Body of pancreas (tissue), 4 donors: Measurements from ENCODE around the gene BCL7A. TPM values are rescaled to one million over a fixed set of nuclear protein-coding genes. Genes with fewer than 3 reads are reported as not detected.

Experiments
- ATAC-seq: fragments of 150-250 bp; one replicate; pipeline ENCODE4 v1.9.1; 2016
- DNase-seq, 4 donors: peaks; one replicate each; pipeline ENCODE4 v3.0.0-alpha.2; 2019
- H3K27ac ChIP-seq, 4 donors: fragments of 200-600 bp; sonication (generic); 1 replicate in 3 of 4; 2 replicates in 1 of 4; pipeline versions ENCODE4 v1.5.1 to v1.6.1; 2016 to 2019; ENCODE audit warnings: mild to moderate bottlenecking in 1 of 4, mixed read lengths in 1 of 4, moderate library complexity in 1 of 4
- H3K27me3 ChIP-seq, 2 donors: fragments of 200-600 bp; sonication (generic); one replicate each; pipeline ENCODE4 v1.6.0; 2016; ENCODE audit warnings: mild to moderate bottlenecking in 1 of 2
- H3K36me3 ChIP-seq, 2 donors: fragments of 200-600 bp; sonication (generic); replicated peaks in 1 of 2; 2 replicates each; pipeline ENCODE4 v1.5.1; 2016; ENCODE audit warnings: low read depth in 2 of 2; ENCODE audit not compliant: insufficient read depth in 1 of 2
- H3K4me1 ChIP-seq: fragments of 200-600 bp; sonication (generic); one replicate; pipeline ENCODE4 v1.6.0; 2016
- H3K4me3 ChIP-seq, 2 donors: fragments of 200-600 bp; sonication (generic); 1 replicate in 1 of 2; 2 replicates in 1 of 2; pipeline ENCODE4 v1.5.1; 2016 to 2019
- H3K9me3 ChIP-seq, 3 donors: fragments of 200-600 bp; sonication (generic); 1 replicate in 2 of 3; 2 replicates in 1 of 3; pipeline ENCODE4 v1.5.1; 2016
- CTCF ChIP-seq, 7 experiments: fragments of 450-650 bp in 4 of 7; fragments of 200-600 bp in 3 of 7; sonication (generic) in 3 of 7; IDR thresholded peaks; one replicate each; pipeline ENCODE4 v1.5.1; 2016 to 2019; ENCODE audit warnings: antibody characterized with exemption in 7 of 7
- POLR2A ChIP-seq, 3 donors: fragments of 450-650 bp; IDR thresholded peaks; one replicate each; pipeline ENCODE4 v1.6.1; 2016; ENCODE audit warnings: antibody characterized with exemption in 3 of 3, mild to moderate bottlenecking in 2 of 3
- WGBS, 2 donors: methylation state at CpG; one replicate each; pipeline ENCODE4 v1.1.5; 2017; 5-methylcytosine and 5-hydroxymethylcytosine counted together
- intact Hi-C: fragments of 100-400 bp; cut with DNase I; formaldehyde crosslinking; loops from one replicate; pipeline ENCODE4 v1.15.1; 2023
- total RNA-seq, 2 donors: library from RNA; depleted of rRNA; stranded (reverse); fragments of >200 nt; gene quantifications; one replicate each; pipeline ENCODE4 v1.1.0, GENCODE V29; 2016

BCL7A gene
- total RNA-seq, 2 donors from 2014 or later = 19.1 to 25.2 TPM

GRCh38 chr12:122082621-122083356 lies 61.1 kb downstream of the BCL7A start:
- TF ChIP-seq POLR2A (IDR thresholded peaks at IDR 0.05) = no peak
- no peak for TF ChIP-seq CTCF (IDR thresholded peaks at IDR 0.05)
- 42 to 52% methylated on average over 6 of the region's 6 CpGs for WGBS, 2 donors

GRCh38 chr12:122084857-122085405 lies 63.2 kb downstream of the BCL7A start:
- Histone ChIP-seq H3K9me3 (no peaks in the 10 kb centered on the region), H3K4me3 (no peak overlapping the region), H3K27me3 (no peaks in the 10 kb centered on the region), H3K4me1 (peaks cover 75% of the 10 kb centered on the region), H3K36me3 (peaks cover 0 to 5% of the 10 kb centered on the region in 2 donors), H3K27ac (no peak overlapping the region)
- no peak for TF ChIP-seq CTCF (IDR thresholded peaks at IDR 0.05)
- no peak for TF ChIP-seq POLR2A (IDR thresholded peaks at IDR 0.05)
- WGBS, 2 donors = 78 to 85% methylated on average over 13 of the region's 13 CpGs
- intact Hi-C loops = no loop called here
- no peak for DNase-seq
- ATAC-seq = no peak

More at GRCh38 chr12:122082621-122083356, 61.1 kb downstream of the BCL7A start:
- peak in 1 of 4 donors; percentile 3 for DNase-seq
- Histone ChIP-seq H3K4me1 (peaks cover 58% of the 10 kb centered on the region), H3K27me3 (no peaks in the 10 kb centered on the region), H3K27ac (peak overlapping the region in 3 of 4 donors; percentile 1 to 92 (median 86)), H3K4me3 (no peak overlapping the region), H3K36me3 (peaks cover 0 to 5% of the 10 kb centered on the region in 2 donors), H3K9me3 (no peaks in the 10 kb centered on the region)
- ATAC-seq = no peak
- intact Hi-C loops = no loop called here

- 69 to 83% methylated on average over 5 of the region's 5 CpGs for whole genome bisulfite sequencing, 2 donors
- peaks cover 0 to 5% of the 10 kb centered on the region in 2 donors for H3K36me3 ChIP-seq
- intact Hi-C loops = no loop called here
- no peaks in the 10 kb centered on the region for H3K9me3 ChIP-seq
- peaks cover 82% of the 10 kb centered on the region for H3K4me1 ChIP-seq
- DNase-seq (no peak), ATAC-seq (no peak)
- TF ChIP-seq POLR2A (IDR thresholded peaks at IDR 0.05) = no peak
- TF ChIP-seq CTCF (IDR thresholded peaks at IDR 0.05) = no peak
- H3K4me3 ChIP-seq = no peak overlapping the region
- no peaks in the 10 kb centered on the region for H3K27me3 ChIP-seq
- no peak overlapping the region for H3K27ac ChIP-seq
These were observed 63.9 kb downstream of the BCL7A start for GRCh38 chr12:122085591-122085990.

- no peak for TF ChIP-seq POLR2A (IDR thresholded peaks at IDR 0.05)
- no peak for TF ChIP-seq CTCF (IDR thresholded peaks at IDR 0.05)
- peak in 1 of 4 donors; percentile 3 for DNase-seq
- peaks cover 85% of the 10 kb centered on the region for H3K4me1 ChIP-seq
- peaks cover 0 to 5% of the 10 kb centered on the region in 2 donors for H3K36me3 ChIP-seq
- intact Hi-C loops = no loop called here
- no peaks in the 10 kb centered on the region for H3K9me3 ChIP-seq
- no peak overlapping the region for H3K4me3 ChIP-seq
- H3K27me3 ChIP-seq = no peaks in the 10 kb centered on the region
- WGBS, 2 donors = 87 to 92% methylated on average over 8 of the region's 8 CpGs
- no peak for ATAC-seq
- peak overlapping the region in 1 of 4 donors; percentile 51 for H3K27ac ChIP-seq
These were observed 64.4 kb downstream of the BCL7A start for GRCh38 chr12:122086116-122086515.
